ENCODE measurements around the gene KMT2A. TPM values are rescaled to one million over a fixed set of nuclear protein-coding genes. Genes with fewer than 3 reads are reported as not detected.

KMT2A gene
- total RNA-seq, 1 experiment from 2014 or later: 52.0 TPM

- no peak for TF ChIP-seq CTCF (IDR thresholded peaks at IDR 0.05; ENCODE audit: unreplicated experiment)
- no peak for DNase-seq (ENCODE audit: unreplicated experiment)
- Mint-ChIP-seq H3K4me1 (ENCODE audit: insufficient read depth, unreplicated experiment) (peaks cover 22% of the 10 kb centered on the region), H3K27me3 (ENCODE audit: insufficient read depth, unreplicated experiment) (no peaks in the 10 kb centered on the region), H3K9me3 (ENCODE audit: unreplicated experiment) (no peaks in the 10 kb centered on the region), H3K36me3 (ENCODE audit: insufficient read depth, unreplicated experiment) (peaks cover 11% of the 10 kb centered on the region), H3K4me3 (ENCODE audit: unreplicated experiment) (no peak overlapping the region), H3K27ac (ENCODE audit: low read depth, unreplicated experiment) (no peak overlapping the region)
- ChIA-PET CTCF (interaction anchor here (1.1 kb wide), 1 partner anchor 117 kb away, joined by 3 read pairs; no protein-coding TSS in a partner anchor), POLR2A (interaction anchor here (1.0 to 1.6 kb wide), 4 partner anchors 8 to 14 kb away, joined by 3 to 6 read pairs (median 5); no protein-coding TSS in a partner anchor)
- intact Hi-C loops (cut with micrococcal nuclease): no loop called here
- no TSS peak for BruUV-seq (replicated peaks)
Observed at GRCh38 chr11:118447423-118447822, 11.1 kb downstream of the KMT2A start.

GRCh38 chr11:118448294-118448693 is 12.0 kb downstream of the KMT2A start:
- intact Hi-C loops (cut with micrococcal nuclease): no loop called here
- no peak for TF ChIP-seq CTCF (IDR thresholded peaks at IDR 0.05; ENCODE audit: unreplicated experiment)
- no peak overlapping the region for H3K4me3 Mint-ChIP-seq (ENCODE audit: unreplicated experiment)
- H3K27me3 Mint-ChIP-seq (ENCODE audit: insufficient read depth, unreplicated experiment): no peaks in the 10 kb centered on the region
- no peak for DNase-seq (ENCODE audit: unreplicated experiment)
- ChIA-PET CTCF (interaction anchor here (1.1 kb wide), 1 partner anchor 116 kb away, joined by 3 read pairs; no protein-coding TSS in a partner anchor), POLR2A (interaction anchor here (0.7 to 1.9 kb wide), 7 partner anchors 9 to 46 kb away, joined by 3 to 10 read pairs (median 5); partner anchors contain the start of gene KMT2A)
- H3K27ac Mint-ChIP-seq (ENCODE audit: low read depth, unreplicated experiment): no peak overlapping the region
- BruUV-seq (replicated peaks): no TSS peak
- H3K9me3 Mint-ChIP-seq (ENCODE audit: unreplicated experiment): no peaks in the 10 kb centered on the region
- peaks cover 29% of the 10 kb centered on the region for H3K4me1 Mint-ChIP-seq (ENCODE audit: insufficient read depth, unreplicated experiment)
- H3K36me3 Mint-ChIP-seq (ENCODE audit: insufficient read depth, unreplicated experiment): peaks cover 11% of the 10 kb centered on the region

- intact Hi-C loops (cut with micrococcal nuclease): no loop called here
- Mint-ChIP-seq H3K36me3 (ENCODE audit: insufficient read depth, unreplicated experiment) (peaks cover 18% of the 10 kb centered on the region), H3K27me3 (ENCODE audit: insufficient read depth, unreplicated experiment) (no peaks in the 10 kb centered on the region), H3K9me3 (ENCODE audit: unreplicated experiment) (no peaks in the 10 kb centered on the region), H3K4me1 (ENCODE audit: insufficient read depth, unreplicated experiment) (peaks cover 32% of the 10 kb centered on the region), H3K4me3 (ENCODE audit: unreplicated experiment) (no peak overlapping the region), H3K27ac (ENCODE audit: low read depth, unreplicated experiment) (no peak overlapping the region)
- no peak for TF ChIP-seq CTCF (IDR thresholded peaks at IDR 0.05; ENCODE audit: unreplicated experiment)
- POLR2A ChIA-PET: interaction anchor here (1.4 to 1.9 kb wide), 2 partner anchors 11 to 47 kb away, joined by 3 to 6 read pairs; no protein-coding TSS in a partner anchor
- CTCF ChIA-PET: no interaction called here
- BruUV-seq (replicated peaks): no TSS peak
- DNase-seq (ENCODE audit: unreplicated experiment): no peak
Observed at GRCh38 chr11:118449316-118449918, 13.1 kb downstream of the KMT2A start.

GRCh38 chr11:118450451-118450850 is 14.2 kb downstream of the KMT2A start:
- no peak overlapping the region for H3K4me3 Mint-ChIP-seq (ENCODE audit: unreplicated experiment)
- ChIA-PET POLR2A (interaction anchor here (1.4 kb wide), 2 partner anchors 10 to 20 kb away, joined by 3 to 6 read pairs; no protein-coding TSS in a partner anchor), CTCF (no interaction called here)
- TF ChIP-seq CTCF (IDR thresholded peaks at IDR 0.05; ENCODE audit: unreplicated experiment): no peak
- peaks cover 32% of the 10 kb centered on the region for H3K4me1 Mint-ChIP-seq (ENCODE audit: insufficient read depth, unreplicated experiment)
- no peak overlapping the region for H3K27ac Mint-ChIP-seq (ENCODE audit: low read depth, unreplicated experiment)
- no peak for DNase-seq (ENCODE audit: unreplicated experiment)
- H3K27me3 Mint-ChIP-seq (ENCODE audit: insufficient read depth, unreplicated experiment): no peaks in the 10 kb centered on the region
- BruUV-seq (replicated peaks): no TSS peak
- intact Hi-C loops (cut with micrococcal nuclease): no loop called here
- H3K9me3 Mint-ChIP-seq (ENCODE audit: unreplicated experiment): no peaks in the 10 kb centered on the region
- peaks cover 18% of the 10 kb centered on the region for H3K36me3 Mint-ChIP-seq (ENCODE audit: insufficient read depth, unreplicated experiment)

Data from MCF 10A (cell line).